Tibial nerve (tissue), 4 donors: ENCODE results near the gene ALAS2.

Source experiments
- CTCF ChIP-seq, 5 experiments: fragments of 200-600 bp in 3 of 5; fragments of 450-650 bp in 2 of 5; sonication (generic) in 3 of 5; IDR thresholded peaks; one replicate each; pipeline ENCODE4 v1.5.1; 2016 to 2019; ENCODE audit warnings: antibody characterized with exemption in 5 of 5, mild to moderate bottlenecking in 3 of 5, moderate library complexity in 2 of 5
- EP300 ChIP-seq, 2 donors: sonication (generic); formaldehyde crosslinking; IDR thresholded peaks; one replicate each; pipeline ENCODE4 v1.6.1; 2017; ENCODE audit warnings: antibody characterized with exemption in 2 of 2, mild to moderate bottlenecking in 1 of 2
- POLR2A ChIP-seq, 2 donors: fragments of 450-650 bp; IDR thresholded peaks; one replicate each; pipeline ENCODE4 v1.6.1; 2017; ENCODE audit warnings: antibody characterized with exemption in 2 of 2, mild to moderate bottlenecking in 2 of 2, moderate library complexity in 2 of 2

- TF ChIP-seq CTCF (IDR thresholded peaks at IDR 0.05): no peak
- TF ChIP-seq POLR2A (IDR thresholded peaks at IDR 0.05): no peak
- no peak for TF ChIP-seq EP300 (IDR thresholded peaks at IDR 0.05)
Measured at GRCh38 chrX:54964766-54965497, 65.8 kb downstream of the ALAS2 start.
